Activated CD8-positive, alpha-beta memory T cell treated with anti-CD3 and anti-CD28 coated beads, Interleukin-2, amount 50 U/mL, for 48 hours (primary cell): ENCODE measurements around the gene PDE4A.
"Not testable (repeated sequence)": the region's sequence is repeated elsewhere in the genome, so short reads cannot be mapped to it uniquely, and the experiment has no call there.

Source experiments
- DNase-seq: peaks from one replicate; pipeline ENCODE4 v3.0.0-alpha.2; 2020

Gene PDE4A

DNA sequence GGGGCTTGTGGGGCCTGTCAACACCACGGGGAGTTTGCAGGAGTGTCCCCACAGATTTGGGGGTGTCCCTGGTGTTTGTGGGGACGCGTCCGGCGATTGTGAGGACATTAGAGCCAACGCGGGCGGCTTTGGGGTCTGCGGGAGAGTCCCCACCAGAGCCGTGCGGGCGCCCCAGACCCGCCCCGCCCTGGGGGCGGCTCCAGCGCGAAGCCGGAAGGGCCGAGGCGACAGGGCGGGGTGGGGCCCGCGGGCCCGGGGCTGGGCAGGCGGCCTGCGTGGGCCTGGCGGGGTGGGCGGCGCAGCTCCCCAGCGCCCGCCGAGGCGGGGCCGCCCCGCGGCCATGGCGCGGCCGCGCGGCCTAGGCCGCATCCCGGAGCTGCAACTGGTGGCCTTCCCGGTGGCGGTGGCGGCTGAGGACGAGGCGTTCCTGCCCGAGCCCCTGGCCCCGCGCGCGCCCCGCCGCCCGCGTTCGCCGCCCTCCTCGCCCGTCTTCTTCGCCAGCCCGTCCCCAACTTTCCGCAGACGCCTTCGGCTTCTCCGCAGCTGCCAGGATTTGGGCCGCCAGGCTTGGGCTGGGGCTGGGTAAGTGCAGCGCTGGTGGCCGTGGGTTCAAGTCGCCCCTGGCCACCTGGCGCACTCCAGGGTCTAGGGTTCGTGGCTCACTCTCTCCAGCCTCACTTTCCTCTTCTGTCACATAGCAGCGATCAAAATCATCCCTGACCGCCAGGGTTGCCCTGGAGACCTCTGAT, 10.3 kb downstream of the PDE4A start:
- DNase-seq: no peak

DNA sequence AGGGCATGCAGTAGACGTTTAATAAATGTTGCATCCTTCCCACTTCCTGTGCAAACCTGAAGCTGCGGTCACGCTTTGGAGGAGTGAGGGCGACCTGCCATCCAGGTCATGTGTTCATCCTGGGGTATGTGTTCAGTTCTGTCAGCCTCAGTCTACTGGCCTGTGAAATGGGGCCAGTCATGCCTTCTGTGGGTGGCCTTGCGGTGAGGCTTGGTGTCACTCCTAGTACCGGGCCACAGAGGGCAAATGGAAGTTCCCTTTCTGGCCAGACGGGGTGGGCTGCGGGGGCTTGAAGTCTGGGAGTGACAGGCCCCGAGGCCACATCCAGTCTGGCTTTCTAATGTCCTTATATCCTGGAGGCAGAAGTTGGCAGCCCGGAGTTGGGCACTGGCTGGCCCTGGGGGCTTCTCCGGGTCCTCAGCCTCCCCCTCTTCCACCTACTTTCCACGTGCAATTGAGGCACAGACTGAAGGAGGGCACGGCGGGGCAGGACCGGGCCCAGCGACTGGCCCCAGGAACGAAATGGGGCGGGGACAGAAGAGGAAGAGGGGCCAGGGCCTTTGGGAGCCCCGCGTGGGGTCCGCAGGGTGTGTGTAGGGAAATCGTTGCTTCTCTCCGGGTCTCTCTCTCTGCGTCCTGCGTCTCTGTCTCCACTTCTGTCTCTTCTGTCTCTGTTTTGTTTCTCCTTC, 11.1 kb downstream of the PDE4A start:
- DNase-seq: no peak

- DNase-seq: peak; percentile 78
Observed at GRCh38 chr19:10431943-10432735, 11.8 kb downstream of the PDE4A start.

GRCh38 chr19:10432736-10433130, 12.4 kb downstream of the PDE4A start:
- no peak for DNase-seq

GRCh38 chr19:10433131-10433536, 12.8 kb downstream of the PDE4A start:
- DNase-seq: no peak

DNA sequence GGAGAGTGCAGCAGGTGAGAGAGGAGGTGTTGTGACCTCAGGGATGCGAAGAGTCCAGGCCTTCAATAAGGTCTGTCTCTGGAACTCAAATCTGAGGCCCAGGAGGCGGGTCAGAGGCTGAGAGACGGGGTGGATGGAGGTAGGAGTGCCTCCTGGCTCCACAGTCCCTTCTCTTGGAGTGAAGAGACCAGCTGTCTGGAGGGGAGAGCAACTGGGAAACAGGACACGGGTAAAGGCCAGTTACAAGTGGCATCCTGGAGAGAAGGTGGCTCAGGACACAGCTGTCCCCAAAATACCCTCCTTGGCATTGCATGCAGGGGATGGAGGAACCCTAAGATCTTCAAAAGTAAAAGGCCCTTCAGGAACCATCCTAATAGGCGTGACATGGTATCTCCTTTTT, 19.2 kb downstream of the PDE4A start:
- DNase-seq: no peak

GRCh38 chr19:10442698-10443097, 22.4 kb downstream of the PDE4A start:
- DNase-seq: no peak

DNA sequence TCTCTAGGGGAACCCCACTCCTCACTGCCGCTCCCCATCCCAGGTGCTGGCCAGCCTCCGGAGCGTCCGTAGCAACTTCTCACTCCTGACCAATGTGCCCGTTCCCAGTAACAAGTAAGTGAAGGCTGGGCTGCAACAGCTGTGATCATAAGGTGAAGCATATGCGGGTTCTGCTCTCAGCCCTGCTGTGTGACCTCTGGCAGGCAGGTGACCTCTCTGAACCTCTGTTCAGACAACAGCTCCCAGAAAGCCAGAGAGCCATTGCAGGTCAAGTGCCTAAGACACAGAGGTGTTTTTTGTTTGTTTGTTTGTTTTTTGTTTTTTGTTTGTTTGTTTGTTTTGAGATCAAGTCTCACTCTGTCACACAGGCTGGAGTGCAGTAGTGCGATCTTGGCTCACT, 28.7 kb downstream of the PDE4A start:
- no peak for DNase-seq

DNA sequence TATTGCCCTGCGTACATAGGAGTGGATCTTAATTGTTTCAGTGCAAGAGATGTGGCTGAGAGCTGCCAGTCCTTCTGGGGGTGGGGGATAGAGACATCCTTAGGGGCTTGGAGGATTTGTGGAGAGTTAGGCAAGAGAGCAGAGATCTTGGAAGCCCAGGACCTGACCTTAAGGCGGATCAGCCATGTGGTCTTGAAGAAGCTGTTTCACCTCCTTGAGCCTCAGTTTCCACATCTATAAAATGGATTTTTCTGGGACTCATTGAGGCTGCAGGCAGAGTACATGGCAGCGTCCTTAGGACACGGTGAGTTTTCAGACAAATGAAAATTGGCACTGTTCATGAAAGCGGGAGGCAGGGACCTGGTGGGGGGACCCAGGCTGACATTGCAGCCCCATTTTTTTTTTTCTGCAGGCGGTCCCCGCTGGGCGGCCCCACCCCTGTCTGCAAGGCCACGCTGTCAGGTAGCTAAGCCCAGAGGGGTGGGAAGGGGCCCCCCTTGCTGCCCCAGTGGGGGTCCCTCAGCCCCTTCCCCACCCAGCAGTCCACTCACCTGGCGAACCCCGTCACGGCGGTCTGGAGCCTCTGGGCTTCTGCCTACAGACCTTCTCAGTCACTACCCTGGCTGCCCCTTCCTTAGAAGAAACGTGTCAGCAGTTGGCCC, 30.0 kb downstream of the PDE4A start:
- no peak for DNase-seq

DNA sequence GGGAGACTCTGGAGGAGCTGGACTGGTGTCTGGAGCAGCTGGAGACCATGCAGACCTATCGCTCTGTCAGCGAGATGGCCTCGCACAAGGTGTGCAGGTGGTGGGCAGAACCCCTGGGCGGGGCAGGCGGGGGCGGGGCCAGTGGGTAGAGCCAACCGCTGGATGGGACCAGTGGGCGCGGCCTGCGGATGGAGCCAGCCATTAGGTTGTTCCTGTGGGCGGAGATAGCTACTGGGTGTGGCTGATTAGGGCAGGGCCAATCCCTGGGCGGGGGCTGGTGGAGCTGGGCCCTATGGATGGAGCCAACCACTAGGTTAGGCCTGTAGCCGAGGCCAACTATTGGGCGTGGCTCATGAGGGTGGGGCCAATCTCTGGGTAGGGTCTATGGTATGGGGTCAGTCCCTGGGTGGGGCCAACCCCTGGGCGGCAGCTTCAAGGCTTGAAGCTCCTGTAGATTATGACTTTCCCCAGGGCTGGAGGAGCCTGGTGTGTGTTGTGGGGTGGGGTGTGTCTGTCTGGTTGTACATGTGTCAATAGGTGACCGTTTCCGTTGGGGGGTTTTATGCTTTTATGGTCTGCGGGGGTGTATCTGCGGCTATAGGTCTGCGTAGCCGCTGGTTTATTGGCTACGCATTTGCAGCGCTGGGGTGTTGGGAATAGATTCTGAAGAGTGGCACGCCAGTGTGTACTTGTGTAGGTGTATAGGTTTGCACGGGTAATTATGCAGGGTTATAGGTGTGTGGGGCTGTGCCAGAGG, 30.7 kb downstream of the PDE4A start:
- DNase-seq: no peak

GRCh38 chr19:10452726-10453618, 32.6 kb downstream of the PDE4A start:
- DNase-seq: no peak

GRCh38 chr19:10453852-10454251, 33.5 kb downstream of the PDE4A start:
- DNase-seq: no peak

DNA sequence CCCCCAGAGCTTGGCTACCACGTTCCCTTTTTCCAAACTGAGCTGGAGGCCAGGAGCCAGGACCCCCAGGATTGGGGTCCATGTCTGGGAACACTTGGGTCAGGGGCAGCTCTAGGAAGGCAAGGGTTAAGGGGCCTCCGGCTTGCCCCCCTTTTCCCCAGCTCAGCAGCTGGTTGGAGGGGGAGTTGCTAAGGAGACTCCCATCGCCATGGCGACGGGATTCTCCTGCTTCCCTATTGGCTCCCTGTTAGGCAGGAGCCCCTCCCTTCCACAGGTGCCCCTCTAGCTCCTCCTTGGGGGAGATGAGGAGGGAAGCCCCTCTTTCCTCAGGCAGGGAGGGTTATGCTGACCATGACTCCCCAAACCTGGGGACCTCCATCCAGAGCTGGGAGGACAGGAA, 33.9 kb downstream of the PDE4A start:
- no peak for DNase-seq

GRCh38 chr19:10458733-10459132, 38.4 kb downstream of the PDE4A start:
- DNase-seq: not testable (repeated sequence)

GRCh38 chr19:10460714-10461046, 40.3 kb downstream of the PDE4A start:
- no peak for DNase-seq

GRCh38 chr19:10461047-10461949, 41.0 kb downstream of the PDE4A start:
- DNase-seq: peak; percentile 96

DNA sequence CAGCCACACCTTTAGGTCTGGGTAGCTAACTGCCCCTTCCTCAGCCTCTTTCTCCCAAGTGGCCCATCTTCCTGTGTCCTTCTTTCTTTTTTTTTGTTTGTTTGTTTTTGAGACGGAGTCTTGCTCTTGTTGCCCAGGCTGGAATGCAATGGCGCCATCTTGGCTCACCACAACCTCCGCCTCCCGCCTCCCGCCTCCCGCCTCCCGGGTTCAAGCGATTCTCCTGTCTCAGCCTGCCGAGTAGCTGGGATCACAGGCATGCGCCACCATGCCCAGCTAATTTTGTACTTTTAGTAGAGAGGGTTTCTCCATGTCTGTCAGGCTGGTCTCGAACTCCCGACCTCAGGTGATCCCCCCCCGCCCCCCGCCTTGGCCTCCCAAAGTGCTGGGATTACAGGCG, 41.7 kb downstream of the PDE4A start:
- not testable (repeated sequence) for DNase-seq

- no peak for DNase-seq
Observed at GRCh38 chr19:10462557-10462956, 42.2 kb downstream of the PDE4A start.

- no peak for DNase-seq
Observed at GRCh38 chr19:10464456-10464855, 44.1 kb downstream of the PDE4A start.

- DNase-seq: no peak
Observed at GRCh38 chr19:10467104-10467706, 46.9 kb downstream of the PDE4A start.
